CD14-positive monocyte (primary cell): ENCODE data around the gene SPI1. TPM values are rescaled to one million over a fixed set of nuclear protein-coding genes. Genes with fewer than 3 reads are reported as not detected.

ENCODE experiments used
- DNase-seq, 3 donors: peaks; one replicate each; pipeline ENCODE4 v3.0.0-alpha.2; 2011 to 2022
- H2AFZ ChIP-seq: 2 replicates; pipeline ENCODE4 v1.6.0; 2012; ENCODE audit warnings: mild to moderate bottlenecking, low read depth, low read length, inconsistent platforms; ENCODE audit not compliant: insufficient read depth, poor library complexity, severe bottlenecking
- H3K27ac ChIP-seq, 2 donors: 1 replicate in 1 of 2; 2 replicates in 1 of 2; pipeline ENCODE4 v1.5.1; 2012 to 2013; ENCODE audit warnings: low read length in 2 of 2, control low read depth in 1 of 2, inconsistent platforms in 1 of 2, low read depth in 1 of 2, mild to moderate bottlenecking in 1 of 2
- H3K27me3 ChIP-seq, 2 donors: one replicate each; pipeline versions ENCODE4 v1.6.0 to v1.6.1; 2011 to 2013; ENCODE audit warnings: low read length in 2 of 2; ENCODE audit not compliant: control insufficient read depth in 2 of 2, insufficient read depth in 2 of 2
- H3K36me3 ChIP-seq, 2 donors: replicated peaks in 1 of 2; 1 replicate in 1 of 2; 2 replicates in 1 of 2; pipeline versions ENCODE4 v1.5.1 to v1.6.1; 2012 to 2013; ENCODE audit warnings: low read length in 2 of 2, control low read depth in 1 of 2, inconsistent platforms in 1 of 2, mild to moderate bottlenecking in 1 of 2; ENCODE audit not compliant: insufficient read depth in 2 of 2, control insufficient read depth in 1 of 2
- H3K4me1 ChIP-seq, 2 donors: 1 replicate in 1 of 2; 2 replicates in 1 of 2; pipeline versions ENCODE4 v1.5.1 to v1.6.1; 2012 to 2013; ENCODE audit warnings: low read length in 2 of 2, control low read depth in 1 of 2, inconsistent platforms in 1 of 2, mild to moderate bottlenecking in 1 of 2, moderate library complexity in 1 of 2; ENCODE audit not compliant: insufficient read depth in 2 of 2, control insufficient read depth in 1 of 2
- H3K4me2 ChIP-seq: replicated peaks from 2 replicates; pipeline ENCODE3; 2012; ENCODE audit warnings: low read length, moderate library complexity, mild to moderate bottlenecking; ENCODE audit not compliant: poor library complexity, severe bottlenecking; ENCODE audit errors: extremely low read depth
- H3K4me3 ChIP-seq, 3 experiments: fragments of 200-600 bp in 1 of 3; sonication (generic) in 1 of 3; replicated peaks in 1 of 3; 1 replicate in 2 of 3; 2 replicates in 1 of 3; pipeline ENCODE4 v1.5.1; 2011 to 2013; ENCODE audit warnings: low read length in 3 of 3, mild to moderate bottlenecking in 3 of 3, control low read depth in 2 of 3, low read depth in 2 of 3, inconsistent platforms in 1 of 3, moderate library complexity in 1 of 3
- H3K79me2 ChIP-seq: 2 replicates; pipeline ENCODE4 v1.6.0; 2012; ENCODE audit warnings: mild to moderate bottlenecking, control low read depth, inconsistent platforms, low read length, moderate library complexity; ENCODE audit not compliant: insufficient read depth
- H3K9ac ChIP-seq: 2 replicates; pipeline ENCODE4 v1.6.0; 2017; ENCODE audit warnings: low read length, mild to moderate bottlenecking; ENCODE audit not compliant: insufficient read depth, poor library complexity, severe bottlenecking
- H3K9me3 ChIP-seq, 2 donors: replicated peaks in 1 of 2; 1 replicate in 1 of 2; 2 replicates in 1 of 2; pipeline versions ENCODE4 v1.5.1 to v1.6.1; 2012 to 2013; ENCODE audit warnings: low read length in 2 of 2, control low read depth in 1 of 2; ENCODE audit not compliant: control insufficient read depth in 1 of 2, insufficient read depth in 1 of 2
- H4K20me1 ChIP-seq: 2 replicates; pipeline ENCODE4 v1.6.0; 2012; ENCODE audit warnings: mild to moderate bottlenecking, low read length, control low read depth, moderate library complexity; ENCODE audit not compliant: insufficient read depth
- H3K27ac Mint-ChIP-seq, 7 donors: one replicate each; pipeline ENCODE4 v1.8.0; 2020; ENCODE audit warnings: mild to moderate bottlenecking in 7 of 7, mixed read lengths in 7 of 7, moderate library complexity in 6 of 7, inconsistent platforms in 2 of 7
- H3K27me3 Mint-ChIP-seq, 3 donors: one replicate each; pipeline ENCODE4 v1.8.0; 2021 to 2022; ENCODE audit warnings: low read depth in 3 of 3, mild to moderate bottlenecking in 3 of 3, mixed read lengths in 3 of 3, moderate library complexity in 3 of 3, inconsistent platforms in 1 of 3
- H3K36me3 Mint-ChIP-seq, 2 donors: one replicate each; pipeline ENCODE4 v1.8.0; 2020; ENCODE audit warnings: mixed read lengths in 2 of 2, inconsistent platforms in 1 of 2, mild to moderate bottlenecking in 1 of 2
- H3K4me1 Mint-ChIP-seq: one replicate; pipeline ENCODE4 v1.8.0; 2020; ENCODE audit warnings: mild to moderate bottlenecking, mixed read lengths
- H3K4me3 Mint-ChIP-seq, 2 donors: one replicate each; pipeline ENCODE4 v1.8.0; 2020; ENCODE audit warnings: mild to moderate bottlenecking in 2 of 2, mixed read lengths in 2 of 2, moderate library complexity in 1 of 2
- H3K9me3 Mint-ChIP-seq, 7 donors: one replicate each; pipeline ENCODE4 v1.8.0; 2020 to 2022; ENCODE audit warnings: mixed read lengths in 7 of 7, mild to moderate bottlenecking in 6 of 7, moderate library complexity in 6 of 7, inconsistent platforms in 2 of 7
- WGBS: methylation state at CpG from one replicate; pipeline ENCODE4 v1.1.5; 2013; ENCODE audit warnings: missing lambda C conversion rate; ENCODE audit not compliant: insufficient coverage; 5-methylcytosine and 5-hydroxymethylcytosine counted together
- intact Hi-C, 2 donors: fragments of 100-400 bp; cut with micrococcal nuclease; formaldehyde crosslinking; loops; one replicate each; pipeline versions ENCODE4 v1.15.0 to v1.15.1; 2023
- polyA plus RNA-seq, 3 donors: library from polyadenylated mRNA; depleted of rRNA in 1 of 3; unstranded in 2 of 3; stranded (reverse) in 1 of 3; fragments of 300-500 nt in 2 of 3; fragments of >200 nt in 1 of 3; fragmentation: Illumina TruSeq in 2 of 3; gene quantifications; 1 replicate in 2 of 3; 2 replicates in 1 of 3; pipeline ENCODE4 v1.2.3, GENCODE V29; 2012 to 2021
- TF ChIP-seq, protein P1 (sequence below): fragments of 200-600 bp; IDR thresholded peaks from one replicate; pipeline ENCODE4 v1.8.0; 2022; ENCODE audit warnings: antibody characterized with exemption, mild to moderate bottlenecking

The SPI1 gene
- polyA plus RNA-seq, 3 donors: 156 to 914 (median 223) TPM

GRCh38 chr11:47384498-47384897 is 6.2 kb upstream of the SPI1 start:
- Histone ChIP-seq H3K27me3 (no peaks in the 10 kb centered on the region), H4K20me1 (no peaks in the 10 kb centered on the region), H2AFZ (no peak overlapping the region), H3K9me3 (no peaks in the 10 kb centered on the region), H3K4me1 (peaks cover 49 to 73% of the 10 kb centered on the region in 2 donors), H3K9ac (no peak overlapping the region), H3K4me3 (no peak overlapping the region), H3K36me3 (peaks cover 28 to 30% of the 10 kb centered on the region in 2 donors), H3K4me2 (no peak overlapping the region), H3K27ac (no peak overlapping the region), H3K79me2 (peaks cover 78% of the 10 kb centered on the region)
- DNase-seq: no peak
- peaks cover 51% of the 10 kb centered on the region for H3K4me1 Mint-ChIP-seq
- H3K27ac Mint-ChIP-seq: peak overlapping the region in 2 of 7 donors; percentile 36 to 66
- peaks cover 0 to 1% (median 0%) of the 10 kb centered on the region in 7 donors for H3K9me3 Mint-ChIP-seq
- no peak overlapping the region for H3K4me3 Mint-ChIP-seq
- WGBS: 100% methylated on average over 2 of the region's 4 CpGs
- H3K36me3 Mint-ChIP-seq: peaks cover 36 to 67% of the 10 kb centered on the region in 2 donors
- TF ChIP-seq, protein P1, sequence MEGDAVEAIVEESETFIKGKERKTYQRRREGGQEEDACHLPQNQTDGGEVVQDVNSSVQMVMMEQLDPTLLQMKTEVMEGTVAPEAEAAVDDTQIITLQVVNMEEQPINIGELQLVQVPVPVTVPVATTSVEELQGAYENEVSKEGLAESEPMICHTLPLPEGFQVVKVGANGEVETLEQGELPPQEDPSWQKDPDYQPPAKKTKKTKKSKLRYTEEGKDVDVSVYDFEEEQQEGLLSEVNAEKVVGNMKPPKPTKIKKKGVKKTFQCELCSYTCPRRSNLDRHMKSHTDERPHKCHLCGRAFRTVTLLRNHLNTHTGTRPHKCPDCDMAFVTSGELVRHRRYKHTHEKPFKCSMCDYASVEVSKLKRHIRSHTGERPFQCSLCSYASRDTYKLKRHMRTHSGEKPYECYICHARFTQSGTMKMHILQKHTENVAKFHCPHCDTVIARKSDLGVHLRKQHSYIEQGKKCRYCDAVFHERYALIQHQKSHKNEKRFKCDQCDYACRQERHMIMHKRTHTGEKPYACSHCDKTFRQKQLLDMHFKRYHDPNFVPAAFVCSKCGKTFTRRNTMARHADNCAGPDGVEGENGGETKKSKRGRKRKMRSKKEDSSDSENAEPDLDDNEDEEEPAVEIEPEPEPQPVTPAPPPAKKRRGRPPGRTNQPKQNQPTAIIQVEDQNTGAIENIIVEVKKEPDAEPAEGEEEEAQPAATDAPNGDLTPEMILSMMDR: no peak
- peaks cover 0 to 3% (median 0%) of the 10 kb centered on the region in 3 donors for H3K27me3 Mint-ChIP-seq
- intact Hi-C loops: no loop called here

- Mint-ChIP-seq H3K4me3 (peak overlapping the region; percentile 47 to 56), H3K9me3 (peaks cover 0 to 1% (median 0%) of the 10 kb centered on the region in 7 donors), H3K27me3 (no peaks in the 10 kb centered on the region), H3K36me3 (peaks cover 30 to 54% of the 10 kb centered on the region in 2 donors), H3K4me1 (peaks cover 37% of the 10 kb centered on the region), H3K27ac (peak overlapping the region; percentile 80 to 95 (median 90))
- peak overlapping the region; percentile 21 for H3K4me2 ChIP-seq
- H4K20me1 ChIP-seq: no peaks in the 10 kb centered on the region
- no peaks in the 10 kb centered on the region for H3K9me3 ChIP-seq
- intact Hi-C loops: no loop called here
- WGBS: 0% methylated on average over 1 of the region's 4 CpGs
- no peak overlapping the region for H2AFZ ChIP-seq
- TF ChIP-seq, protein P1: no peak
- no peak overlapping the region for H3K9ac ChIP-seq
- H3K79me2 ChIP-seq: peaks cover 80% of the 10 kb centered on the region
- peaks cover 22 to 28% of the 10 kb centered on the region in 2 donors for H3K36me3 ChIP-seq
- DNase-seq: peak in 1 of 3 donors; percentile 34
- H3K27ac ChIP-seq: peak overlapping the region; percentile 52 to 77
- peaks cover 46 to 70% of the 10 kb centered on the region in 2 donors for H3K4me1 ChIP-seq
- peak overlapping the region in 1 of 3 experiments; percentile 34 for H3K4me3 ChIP-seq
- H3K27me3 ChIP-seq: no peaks in the 10 kb centered on the region
Observed at GRCh38 chr11:47383071-47383470, 4.7 kb upstream of the SPI1 start.
